Measurements from ENCODE around the gene NENF. TPM values are rescaled to one million over a fixed set of nuclear protein-coding genes. Genes with fewer than 3 reads are reported as not detected.
"Not testable (repeated sequence)": the region's sequence is repeated elsewhere in the genome, so short reads cannot be mapped to it uniquely, and the experiment has no call there.

The NENF gene
- polyA plus RNA-seq, 1 donor (not counting 4 experiments of a cell fraction or from before 2014, with no cell fraction given) = 65.6 TPM

- FAIRE-seq (no peak), DNase-seq (ENCODE audit: low read depth, low spot score) (no peak)
- H3K4me3 ChIP-seq (ENCODE audit: control insufficient read depth in 2 of 3, extremely low read depth in 1 of 3, insufficient read depth in 2 of 3, low read depth in 1 of 3, low read length in 3 of 3) = no peak overlapping the region
- no peaks in the 10 kb centered on the region for H3K79me2 ChIP-seq (ENCODE audit: control insufficient read depth, insufficient read depth, low read length)
- H3K27ac ChIP-seq (ENCODE audit: control insufficient read depth, insufficient read depth, low read length) = no peak overlapping the region
- no peaks in the 10 kb centered on the region for H3K36me3 ChIP-seq (ENCODE audit: control insufficient read depth in 2 of 2, extremely low read depth in 1 of 2, insufficient read depth in 2 of 2, low read length in 2 of 2)
- no peaks in the 10 kb centered on the region for H3K27me3 ChIP-seq (ENCODE audit: control insufficient read depth, extremely low read depth, insufficient read depth, low read length)
- no peak overlapping the region for H3K4me2 ChIP-seq (ENCODE audit: control insufficient read depth, extremely low read depth, insufficient read depth, low read depth, low read length)
- TF ChIP-seq EZH2 (IDR thresholded peaks at IDR 0.05; ENCODE audit: low read length) = no peak
- TF ChIP-seq, protein P1, sequence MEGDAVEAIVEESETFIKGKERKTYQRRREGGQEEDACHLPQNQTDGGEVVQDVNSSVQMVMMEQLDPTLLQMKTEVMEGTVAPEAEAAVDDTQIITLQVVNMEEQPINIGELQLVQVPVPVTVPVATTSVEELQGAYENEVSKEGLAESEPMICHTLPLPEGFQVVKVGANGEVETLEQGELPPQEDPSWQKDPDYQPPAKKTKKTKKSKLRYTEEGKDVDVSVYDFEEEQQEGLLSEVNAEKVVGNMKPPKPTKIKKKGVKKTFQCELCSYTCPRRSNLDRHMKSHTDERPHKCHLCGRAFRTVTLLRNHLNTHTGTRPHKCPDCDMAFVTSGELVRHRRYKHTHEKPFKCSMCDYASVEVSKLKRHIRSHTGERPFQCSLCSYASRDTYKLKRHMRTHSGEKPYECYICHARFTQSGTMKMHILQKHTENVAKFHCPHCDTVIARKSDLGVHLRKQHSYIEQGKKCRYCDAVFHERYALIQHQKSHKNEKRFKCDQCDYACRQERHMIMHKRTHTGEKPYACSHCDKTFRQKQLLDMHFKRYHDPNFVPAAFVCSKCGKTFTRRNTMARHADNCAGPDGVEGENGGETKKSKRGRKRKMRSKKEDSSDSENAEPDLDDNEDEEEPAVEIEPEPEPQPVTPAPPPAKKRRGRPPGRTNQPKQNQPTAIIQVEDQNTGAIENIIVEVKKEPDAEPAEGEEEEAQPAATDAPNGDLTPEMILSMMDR (optimal IDR thresholded peaks at IDR 0.05 in 1 of 3, IDR thresholded peaks at IDR 0.05 in 1 of 3, conservative IDR thresholded peaks at IDR 0.05 in 1 of 3; ENCODE audit: extremely low read depth in 1 of 3, insufficient read depth in 2 of 3, low read length in 3 of 3) = no peak
- H4K20me1 ChIP-seq (ENCODE audit: control insufficient read depth, extremely low read depth, insufficient read depth, low read length) = no peaks in the 10 kb centered on the region
- no peak overlapping the region for H2AFZ ChIP-seq (ENCODE audit: control insufficient read depth, low read length)
- H3K9me3 ChIP-seq (ENCODE audit: control insufficient read depth, low read depth, low read length) = no peaks in the 10 kb centered on the region
- no peaks in the 10 kb centered on the region for H3K9me1 ChIP-seq (ENCODE audit: control insufficient read depth, extremely low read depth, insufficient read depth, low read length)
- peaks cover 18% of the 10 kb centered on the region for H3K4me1 ChIP-seq (ENCODE audit: control insufficient read depth, extremely low read depth, insufficient read depth, low read length)
- H3K9ac ChIP-seq (ENCODE audit: control insufficient read depth, extremely low read depth, insufficient read depth, low read length) = no peak overlapping the region
- dilution Hi-C loops (cut with MboI; ENCODE audit: extremely low pct_ligation_motif_present, low sequenced_read_pairs) = no loop called here
Measured at GRCh38 chr1:212475151-212475550, 42.4 kb downstream of the NENF start.

DNA sequence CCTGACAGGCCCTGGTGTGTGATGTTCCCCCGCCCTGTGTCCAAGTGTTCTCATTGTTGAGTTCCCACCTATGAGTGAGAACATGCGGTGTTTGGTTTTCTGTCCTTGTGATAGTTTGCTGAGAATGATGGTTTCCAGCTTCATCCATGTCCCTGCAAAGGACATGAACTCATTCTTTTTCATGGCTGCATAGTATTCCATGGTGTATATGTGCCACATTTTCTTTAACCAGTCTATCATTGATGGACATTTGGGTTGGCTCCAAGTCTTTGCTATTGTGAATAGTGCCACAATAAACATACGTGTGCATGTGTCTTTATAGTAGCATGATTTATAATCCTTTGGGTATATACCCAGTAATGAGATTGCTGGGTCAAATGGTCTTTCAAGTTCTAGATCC is 43.1 kb downstream of the NENF start:
- dilution Hi-C loops (cut with MboI; ENCODE audit: extremely low pct_ligation_motif_present, low sequenced_read_pairs); H3K9ac ChIP-seq (ENCODE audit: control insufficient read depth, extremely low read depth, insufficient read depth, low read length); H2AFZ ChIP-seq (ENCODE audit: control insufficient read depth, low read length); H3K36me3 ChIP-seq (ENCODE audit: control insufficient read depth in 2 of 2, extremely low read depth in 1 of 2, insufficient read depth in 2 of 2, low read length in 2 of 2); H3K9me1 ChIP-seq (ENCODE audit: control insufficient read depth, extremely low read depth, insufficient read depth, low read length); H3K4me3 ChIP-seq (ENCODE audit: control insufficient read depth in 2 of 3, extremely low read depth in 1 of 3, insufficient read depth in 2 of 3, low read depth in 1 of 3, low read length in 3 of 3); H3K27me3 ChIP-seq (ENCODE audit: control insufficient read depth, extremely low read depth, insufficient read depth, low read length); H3K9me3 ChIP-seq (ENCODE audit: control insufficient read depth, low read depth, low read length); H3K27ac ChIP-seq (ENCODE audit: control insufficient read depth, insufficient read depth, low read length); H4K20me1 ChIP-seq (ENCODE audit: control insufficient read depth, extremely low read depth, insufficient read depth, low read length); H3K79me2 ChIP-seq (ENCODE audit: control insufficient read depth, insufficient read depth, low read length); DNase-seq (ENCODE audit: low read depth, low spot score); FAIRE-seq; H3K4me2 ChIP-seq (ENCODE audit: control insufficient read depth, extremely low read depth, insufficient read depth, low read depth, low read length): not testable (repeated sequence)
- H3K4me1 ChIP-seq (ENCODE audit: control insufficient read depth, extremely low read depth, insufficient read depth, low read length) = peaks cover 12% of the 10 kb centered on the region

GRCh38 chr1:212477014-212477679 is 44.4 kb downstream of the NENF start:
- dilution Hi-C loops (cut with MboI; ENCODE audit: extremely low pct_ligation_motif_present, low sequenced_read_pairs) = no loop called here
- H3K4me1 ChIP-seq (ENCODE audit: control insufficient read depth, extremely low read depth, insufficient read depth, low read length) = peaks cover 12% of the 10 kb centered on the region
- H3K4me3 ChIP-seq (ENCODE audit: control insufficient read depth in 2 of 3, extremely low read depth in 1 of 3, insufficient read depth in 2 of 3, low read depth in 1 of 3, low read length in 3 of 3) = no peak overlapping the region
- DNase-seq (ENCODE audit: low read depth, low spot score) (peak; percentile 46), FAIRE-seq (peak; percentile 86)
- no peaks in the 10 kb centered on the region for H3K9me3 ChIP-seq (ENCODE audit: control insufficient read depth, low read depth, low read length)
- H4K20me1 ChIP-seq (ENCODE audit: control insufficient read depth, extremely low read depth, insufficient read depth, low read length) = no peaks in the 10 kb centered on the region
- no peaks in the 10 kb centered on the region for H3K9me1 ChIP-seq (ENCODE audit: control insufficient read depth, extremely low read depth, insufficient read depth, low read length)
- no peaks in the 10 kb centered on the region for H3K27me3 ChIP-seq (ENCODE audit: control insufficient read depth, extremely low read depth, insufficient read depth, low read length)
- H3K36me3 ChIP-seq (ENCODE audit: control insufficient read depth in 2 of 2, extremely low read depth in 1 of 2, insufficient read depth in 2 of 2, low read length in 2 of 2) = no peaks in the 10 kb centered on the region
- H3K4me2 ChIP-seq (ENCODE audit: control insufficient read depth, extremely low read depth, insufficient read depth, low read depth, low read length) = peak overlapping the region; percentile 9
- TF ChIP-seq, protein P1 (optimal IDR thresholded peaks at IDR 0.05 in 1 of 3, IDR thresholded peaks at IDR 0.05 in 1 of 3, conservative IDR thresholded peaks at IDR 0.05 in 1 of 3; ENCODE audit: extremely low read depth in 1 of 3, insufficient read depth in 2 of 3, low read length in 3 of 3) = peak; percentile 79 to 93 (median 91)
- TF ChIP-seq EZH2 (IDR thresholded peaks at IDR 0.05; ENCODE audit: low read length) = no peak
- no peak overlapping the region for H2AFZ ChIP-seq (ENCODE audit: control insufficient read depth, low read length)
- H3K79me2 ChIP-seq (ENCODE audit: control insufficient read depth, insufficient read depth, low read length) = no peaks in the 10 kb centered on the region
- no peak overlapping the region for H3K9ac ChIP-seq (ENCODE audit: control insufficient read depth, extremely low read depth, insufficient read depth, low read length)
- H3K27ac ChIP-seq (ENCODE audit: control insufficient read depth, insufficient read depth, low read length) = no peak overlapping the region

Measured in keratinocyte (primary cell).